Muscle layer of colon (tissue), 2 donors: Measurements from ENCODE around the gene AFF3.

ENCODE experiments used
- H3K27ac ChIP-seq: one replicate; pipeline ENCODE4 v1.7.0; 2013; ENCODE audit warnings: low read depth, mild to moderate bottlenecking, low read length, moderate library complexity
- H3K27me3 ChIP-seq, 2 donors: one replicate each; pipeline ENCODE4 v1.7.0; 2013; ENCODE audit warnings: low read length in 2 of 2, mild to moderate bottlenecking in 2 of 2; ENCODE audit not compliant: insufficient read depth in 2 of 2, control insufficient read depth in 1 of 2
- H3K36me3 ChIP-seq: one replicate; pipeline ENCODE4 v1.7.0; 2013; ENCODE audit warnings: mild to moderate bottlenecking, low read length; ENCODE audit not compliant: insufficient read depth
- H3K4me1 ChIP-seq: one replicate; pipeline ENCODE4 v1.7.0; 2013; ENCODE audit warnings: mild to moderate bottlenecking, low read length; ENCODE audit not compliant: insufficient read depth
- H3K4me3 ChIP-seq, 2 donors: one replicate each; pipeline ENCODE4 v1.7.0; 2013; ENCODE audit warnings: low read length in 2 of 2, low read depth in 1 of 2, mild to moderate bottlenecking in 1 of 2, moderate library complexity in 1 of 2
- H3K9ac ChIP-seq: one replicate; pipeline ENCODE4 v1.7.0; 2013; ENCODE audit warnings: low read length
- H3K9me3 ChIP-seq: one replicate; pipeline ENCODE4 v1.7.0; 2013; ENCODE audit warnings: mild to moderate bottlenecking, low read length
- donor health status: abdominal sarcoma.
- donor health status: Adenocarcinoma of cecum.

The AFF3 gene

GRCh38 chr2:99821039-99821438 lies 321.4 kb downstream of the AFF3 start:
- no peaks in the 10 kb centered on the region for H3K4me1 ChIP-seq
- no peaks in the 10 kb centered on the region for H3K9me3 ChIP-seq
- H3K27ac ChIP-seq = no peak overlapping the region
- H3K9ac ChIP-seq = no peak overlapping the region
- no peaks in the 10 kb centered on the region for H3K36me3 ChIP-seq
- no peaks in the 10 kb centered on the region for H3K27me3 ChIP-seq
- no peak overlapping the region for H3K4me3 ChIP-seq

GRCh38 chr2:99819766-99820165 lies 322.6 kb downstream of the AFF3 start:
- Histone ChIP-seq H3K9me3 (no peaks in the 10 kb centered on the region), H3K9ac (no peak overlapping the region), H3K36me3 (no peaks in the 10 kb centered on the region), H3K4me3 (no peak overlapping the region), H3K27me3 (no peaks in the 10 kb centered on the region), H3K27ac (no peak overlapping the region), H3K4me1 (no peaks in the 10 kb centered on the region)

GRCh38 chr2:99818842-99819241 lies 323.5 kb downstream of the AFF3 start:
- no peak overlapping the region for H3K4me3 ChIP-seq
- H3K9me3 ChIP-seq = no peaks in the 10 kb centered on the region
- H3K9ac ChIP-seq = no peak overlapping the region
- H3K36me3 ChIP-seq = no peaks in the 10 kb centered on the region
- H3K27me3 ChIP-seq = no peaks in the 10 kb centered on the region
- H3K27ac ChIP-seq = no peak overlapping the region
- no peaks in the 10 kb centered on the region for H3K4me1 ChIP-seq

GRCh38 chr2:99816908-99817307 lies 325.5 kb downstream of the AFF3 start:
- Histone ChIP-seq H3K27ac (no peak overlapping the region), H3K4me1 (no peaks in the 10 kb centered on the region), H3K27me3 (no peaks in the 10 kb centered on the region), H3K4me3 (no peak overlapping the region), H3K9ac (no peak overlapping the region), H3K9me3 (no peaks in the 10 kb centered on the region), H3K36me3 (no peaks in the 10 kb centered on the region)

- Histone ChIP-seq H3K36me3 (no peaks in the 10 kb centered on the region), H3K9ac (no peak overlapping the region)
Measured at GRCh38 chr2:99812426-99812825, 330.0 kb downstream of the AFF3 start.

GRCh38 chr2:99811544-99811943 lies 330.8 kb downstream of the AFF3 start:
- H3K27ac ChIP-seq = no peak overlapping the region
- H3K4me1 ChIP-seq = no peaks in the 10 kb centered on the region
- H3K27me3 ChIP-seq = no peaks in the 10 kb centered on the region
- no peak overlapping the region for H3K9ac ChIP-seq
- H3K36me3 ChIP-seq = no peaks in the 10 kb centered on the region
- no peaks in the 10 kb centered on the region for H3K9me3 ChIP-seq
- H3K4me3 ChIP-seq = no peak overlapping the region

More at GRCh38 chr2:99812426-99812825, 330.0 kb downstream of the AFF3 start:
- Histone ChIP-seq H3K27me3 (no peaks in the 10 kb centered on the region), H3K4me1 (no peaks in the 10 kb centered on the region), H3K9me3 (no peaks in the 10 kb centered on the region), H3K27ac (no peak overlapping the region), H3K4me3 (no peak overlapping the region)

- Histone ChIP-seq H3K9ac (no peak overlapping the region), H3K9me3 (no peaks in the 10 kb centered on the region), H3K4me3 (no peak overlapping the region), H3K4me1 (no peaks in the 10 kb centered on the region), H3K27ac (no peak overlapping the region), H3K27me3 (no peaks in the 10 kb centered on the region), H3K36me3 (no peaks in the 10 kb centered on the region)
Measured at GRCh38 chr2:99810225-99810624, 332.2 kb downstream of the AFF3 start.

- no peak overlapping the region for H3K9ac ChIP-seq
- H3K27me3 ChIP-seq = no peaks in the 10 kb centered on the region
- H3K27ac ChIP-seq = no peak overlapping the region
- H3K9me3 ChIP-seq = no peaks in the 10 kb centered on the region
- H3K4me1 ChIP-seq = no peaks in the 10 kb centered on the region
- no peak overlapping the region for H3K4me3 ChIP-seq
- no peaks in the 10 kb centered on the region for H3K36me3 ChIP-seq
Measured at GRCh38 chr2:99809259-99809900, 333.0 kb downstream of the AFF3 start.

- Histone ChIP-seq H3K4me3 (no peak overlapping the region), H3K27ac (no peak overlapping the region), H3K27me3 (no peaks in the 10 kb centered on the region)
Measured at GRCh38 chr2:99808361-99809200, 333.8 kb downstream of the AFF3 start.

GRCh38 chr2:99806758-99807157 lies 335.6 kb downstream of the AFF3 start:
- H3K27me3 ChIP-seq = no peaks in the 10 kb centered on the region
- H3K9ac ChIP-seq = no peak overlapping the region

More at GRCh38 chr2:99808361-99809200, 333.8 kb downstream of the AFF3 start:
- Histone ChIP-seq H3K9ac (no peak overlapping the region), H3K4me1 (no peaks in the 10 kb centered on the region), H3K36me3 (no peaks in the 10 kb centered on the region), H3K9me3 (no peaks in the 10 kb centered on the region)

GRCh38 chr2:99805930-99806476 lies 336.4 kb downstream of the AFF3 start:
- H3K4me1 ChIP-seq = no peaks in the 10 kb centered on the region
- H3K4me3 ChIP-seq = no peak overlapping the region
- no peaks in the 10 kb centered on the region for H3K27me3 ChIP-seq
- H3K9me3 ChIP-seq = no peaks in the 10 kb centered on the region
- no peak overlapping the region for H3K27ac ChIP-seq
- no peak overlapping the region for H3K9ac ChIP-seq
- no peaks in the 10 kb centered on the region for H3K36me3 ChIP-seq

More at GRCh38 chr2:99806758-99807157, 335.6 kb downstream of the AFF3 start:
- no peaks in the 10 kb centered on the region for H3K4me1 ChIP-seq
- H3K36me3 ChIP-seq = no peaks in the 10 kb centered on the region
- H3K4me3 ChIP-seq = no peak overlapping the region
- no peaks in the 10 kb centered on the region for H3K9me3 ChIP-seq
- H3K27ac ChIP-seq = no peak overlapping the region
